ENCODE results near the gene EDEM2.
"Not testable (repeated sequence)": the region's sequence is repeated elsewhere in the genome, so short reads cannot be mapped to it uniquely, and the experiment has no call there.

The EDEM2 gene

DNA sequence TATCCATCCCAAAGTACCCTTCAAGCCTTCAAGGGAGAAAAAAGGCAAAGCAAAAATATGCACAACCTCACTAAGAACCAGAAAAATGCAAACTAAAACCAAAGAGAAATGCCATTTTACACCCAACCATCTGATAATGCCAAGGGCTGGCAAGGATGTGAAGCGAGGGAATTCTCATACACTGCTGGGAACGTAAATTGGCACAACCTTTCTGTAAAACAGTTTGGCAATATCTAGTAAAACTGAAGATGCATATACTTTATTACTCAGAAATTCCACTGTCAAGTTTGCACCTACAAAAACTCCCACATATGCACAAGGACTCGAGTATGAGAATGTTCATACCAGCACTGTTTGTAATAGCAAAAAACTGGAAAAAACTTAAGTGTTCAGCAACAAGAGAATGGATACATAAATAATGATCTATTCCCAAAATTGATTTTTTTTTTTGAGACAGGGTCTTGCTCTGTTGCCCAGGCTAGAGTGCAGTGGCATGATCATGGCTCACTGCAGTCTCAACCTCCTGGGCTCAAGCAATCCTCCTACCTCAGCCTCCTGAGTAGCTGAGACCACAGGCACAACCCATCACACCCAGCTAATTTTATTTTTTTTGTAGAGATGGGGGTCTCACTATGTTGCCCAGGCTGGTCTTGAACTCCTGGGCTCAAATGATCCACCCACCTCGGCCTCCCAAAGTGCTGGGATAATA lies 21.7 kb upstream of the EDEM2 start:
- not testable (repeated sequence) for DNase-seq

DNA sequence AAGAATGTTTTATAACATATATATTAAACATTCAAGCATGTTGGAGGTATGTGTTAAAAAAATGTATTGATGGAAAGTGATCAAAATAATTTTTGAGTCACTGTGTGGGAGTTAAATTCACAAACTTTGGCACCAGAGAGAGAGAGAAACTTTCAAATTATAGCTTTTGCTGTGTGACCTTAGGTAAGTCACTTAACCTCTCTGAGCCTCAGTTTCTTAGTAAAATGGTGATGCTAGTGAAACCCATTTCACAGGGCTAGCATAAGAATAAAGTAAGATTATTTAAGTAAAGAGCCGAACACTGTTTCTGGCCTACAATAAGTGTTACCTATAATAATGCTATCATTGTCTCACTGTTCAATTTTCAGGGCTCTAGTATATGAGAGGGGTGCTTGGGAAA lies 20.7 kb upstream of the EDEM2 start:
- DNase-seq: no peak

DNA sequence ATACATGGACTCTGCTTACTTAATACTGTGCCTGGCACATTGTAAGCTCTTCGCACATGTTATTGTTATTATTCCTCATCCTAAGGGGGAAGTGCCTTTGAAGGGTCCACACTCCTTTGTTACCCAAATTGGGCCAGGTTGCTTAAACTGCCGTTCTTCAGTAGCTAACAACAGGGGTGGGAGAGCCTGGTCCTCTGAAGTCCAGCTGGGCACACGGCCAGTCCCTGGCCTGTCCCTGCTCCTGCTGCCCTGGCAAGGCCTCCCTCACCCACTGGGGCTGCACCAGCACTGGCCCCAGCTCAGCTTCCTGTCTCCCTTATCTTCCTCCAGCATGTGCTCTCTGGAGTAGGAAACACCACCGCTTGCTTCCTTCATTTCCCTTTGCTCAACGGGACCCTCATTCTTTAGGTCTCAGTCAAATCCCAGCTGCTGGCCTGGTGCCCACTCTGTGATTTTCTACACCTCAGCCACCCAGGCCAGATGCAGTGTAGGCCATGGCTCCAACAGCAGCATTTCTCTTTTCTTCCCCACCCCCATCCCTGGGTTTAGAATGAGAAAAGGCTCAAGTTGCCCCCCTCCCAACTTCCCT lies 19.2 kb upstream of the EDEM2 start:
- no peak for DNase-seq

DNA sequence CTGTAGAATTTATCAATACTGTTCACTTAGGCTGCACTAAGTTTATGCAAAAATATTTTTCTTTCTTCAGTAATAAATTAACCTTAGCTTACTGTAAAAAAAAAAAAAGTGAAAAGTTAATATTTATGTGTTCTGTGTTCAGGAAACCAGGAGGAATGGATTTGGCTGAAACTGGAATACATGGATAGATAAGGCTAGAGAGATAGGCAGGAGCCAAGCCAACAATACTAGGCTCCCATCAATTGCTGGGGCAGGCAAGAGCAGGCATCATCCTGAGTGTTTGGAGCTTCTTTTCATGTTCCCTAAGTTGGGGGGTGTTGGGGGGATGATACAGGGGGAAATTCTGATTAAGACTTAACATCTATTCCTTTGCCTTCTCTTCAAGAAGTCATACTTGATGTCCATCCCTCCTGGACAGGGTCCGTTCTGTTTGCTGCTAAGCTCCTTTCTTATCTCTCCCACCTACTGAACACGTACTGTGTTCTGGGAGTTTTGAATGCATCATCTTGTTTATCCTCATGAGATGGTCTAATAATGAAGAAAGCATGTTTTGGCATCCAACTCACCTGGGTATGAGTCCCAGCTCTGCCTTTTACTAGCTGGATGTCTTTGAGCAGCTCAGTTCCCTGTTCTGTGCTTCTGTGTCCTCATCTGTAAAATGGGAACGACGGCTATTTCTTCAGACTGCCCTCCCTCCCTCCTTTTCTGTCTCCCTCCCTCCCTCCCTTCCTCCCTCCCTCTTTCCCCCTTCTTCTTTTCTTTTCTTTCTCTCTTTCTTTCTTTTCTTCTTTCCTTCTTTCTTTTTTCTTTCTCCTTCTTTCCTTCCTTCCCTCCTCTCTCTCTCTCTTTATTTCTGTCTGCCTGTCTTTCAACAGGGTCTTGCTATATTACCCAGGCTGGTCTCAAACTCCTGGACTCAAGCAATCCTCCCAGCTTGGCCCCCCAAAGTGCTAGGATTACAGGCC lies 18.4 kb upstream of the EDEM2 start:
- DNase-seq: no peak

DNA sequence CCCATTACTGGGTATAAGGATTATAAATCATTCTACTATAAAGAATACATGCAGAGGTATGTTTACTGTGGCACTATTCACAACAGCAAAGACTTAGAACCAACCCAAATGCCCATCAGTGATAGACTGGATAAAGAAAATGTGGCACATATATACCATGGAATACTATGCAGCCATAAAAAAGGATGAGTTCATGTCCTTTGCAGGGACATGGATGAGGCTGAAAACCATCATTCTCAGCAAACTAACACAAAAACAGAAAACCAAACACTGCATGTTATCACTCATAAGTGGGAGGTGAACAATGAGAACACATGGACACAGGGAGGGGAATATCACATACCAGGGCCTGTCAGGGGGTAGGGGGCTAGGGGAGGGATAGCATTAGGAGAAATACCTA lies 17.4 kb upstream of the EDEM2 start:
- DNase-seq: not testable (repeated sequence)

DNA sequence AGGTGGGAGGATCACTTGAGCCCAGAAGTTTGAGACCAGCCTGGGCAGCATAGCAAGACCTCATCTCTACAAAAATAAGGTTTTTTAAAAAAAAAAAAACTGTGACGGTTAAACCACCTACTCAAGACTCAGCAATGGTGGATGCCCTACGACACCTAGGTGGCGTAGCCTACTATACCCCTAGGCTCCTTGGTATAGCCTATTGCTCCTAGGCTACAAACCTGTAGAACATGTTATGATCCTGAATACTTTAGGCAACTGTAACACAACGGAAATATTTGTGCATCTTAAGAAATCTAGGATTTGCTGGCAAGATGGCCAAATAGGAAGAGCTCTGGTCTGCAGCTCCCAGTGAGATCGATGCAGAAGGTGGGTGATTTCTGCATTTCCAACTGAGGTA lies 13.2 kb upstream of the EDEM2 start:
- DNase-seq: not testable (repeated sequence)

DNA sequence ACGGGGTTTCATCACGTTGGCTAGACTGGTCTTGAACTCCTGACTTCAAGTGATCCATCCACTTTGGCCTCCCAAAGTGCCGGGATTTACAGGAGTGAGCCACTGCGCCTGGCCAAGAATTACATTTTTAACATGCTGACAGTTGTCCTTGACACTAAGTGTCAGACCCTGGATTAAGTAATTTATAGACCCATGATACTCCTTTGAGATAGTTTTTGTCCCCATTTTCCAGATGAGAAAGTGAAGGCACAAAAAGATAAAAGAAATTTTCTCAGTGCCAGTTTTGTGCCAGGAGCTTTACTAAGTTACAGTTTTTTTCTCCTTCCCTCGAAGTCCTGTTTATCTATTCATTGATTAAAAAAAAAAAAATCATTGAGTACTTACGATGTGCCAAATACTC lies 9.8 kb upstream of the EDEM2 start:
- no peak for DNase-seq

DNA sequence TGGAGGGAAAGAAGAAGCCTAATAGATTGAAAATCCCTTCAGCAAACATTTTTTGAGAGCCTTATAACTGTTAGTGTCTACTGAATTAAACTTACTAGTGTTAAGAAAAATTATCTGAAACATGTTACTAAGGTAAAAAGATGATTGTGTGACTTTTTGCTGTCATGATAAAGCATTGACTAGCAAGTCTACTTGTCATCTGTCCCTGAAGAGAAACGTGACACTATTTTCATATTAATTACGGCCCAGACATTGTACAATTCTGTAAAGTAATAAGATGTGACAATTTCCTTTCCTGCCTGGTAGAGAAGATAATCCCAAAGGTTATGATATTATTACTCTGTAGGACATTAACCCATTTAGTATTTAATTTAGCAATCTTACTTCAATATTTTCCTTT lies 8.8 kb upstream of the EDEM2 start:
- no peak for DNase-seq

DNA sequence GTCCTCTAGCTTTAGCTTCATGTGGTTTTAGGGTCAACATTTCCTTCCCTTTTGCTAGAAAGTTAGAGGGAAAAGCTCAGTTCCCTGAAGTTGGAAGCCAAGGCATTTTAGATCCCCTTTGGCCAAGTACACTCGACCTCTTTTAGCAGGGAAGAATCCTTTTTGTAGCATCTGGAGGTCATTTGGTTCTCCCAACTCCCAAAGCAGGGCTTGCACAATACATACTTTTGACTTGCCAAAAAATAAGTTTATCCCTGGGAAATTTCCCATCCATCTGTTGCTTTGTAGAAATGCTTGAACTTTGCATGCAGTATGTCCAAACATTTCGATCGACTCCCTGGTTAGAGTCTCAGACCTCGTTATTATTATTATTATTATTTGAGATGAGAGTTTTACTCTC lies 4.6 kb upstream of the EDEM2 start:
- no peak for DNase-seq

DNA sequence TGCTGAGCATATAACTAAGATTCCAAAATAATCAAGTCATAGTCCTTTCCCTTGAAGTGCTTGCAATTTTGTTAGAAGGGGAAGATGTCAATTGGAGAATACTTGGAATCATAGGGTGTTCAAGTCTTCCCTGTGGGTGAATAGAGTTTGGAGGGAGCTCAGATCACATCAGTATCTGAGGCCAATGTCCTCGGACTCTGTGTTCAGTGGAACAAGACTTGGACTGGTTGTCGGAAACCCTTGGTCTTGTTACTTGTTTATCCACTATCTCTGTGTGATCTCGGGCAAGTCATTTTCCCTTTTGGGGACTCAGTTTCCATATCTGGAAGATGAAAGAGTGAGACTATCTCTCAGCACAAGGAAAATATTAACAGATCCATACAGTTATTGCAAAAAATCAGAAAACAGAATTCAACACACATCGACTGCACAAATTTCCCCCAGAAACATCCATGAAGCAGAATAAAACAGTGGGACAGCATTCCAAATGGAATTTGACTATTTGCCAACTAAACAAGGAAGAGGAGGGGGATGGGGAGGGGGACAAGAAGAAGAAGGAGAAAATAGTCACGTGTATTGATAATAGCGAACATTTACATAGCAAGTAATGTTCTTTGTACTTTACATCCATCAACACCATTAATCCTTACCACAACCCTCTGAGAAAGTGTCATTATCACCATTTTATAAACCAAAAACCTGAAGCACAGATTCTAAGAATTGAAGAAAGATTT lies 3.9 kb upstream of the EDEM2 start:
- no peak for DNase-seq

DNA sequence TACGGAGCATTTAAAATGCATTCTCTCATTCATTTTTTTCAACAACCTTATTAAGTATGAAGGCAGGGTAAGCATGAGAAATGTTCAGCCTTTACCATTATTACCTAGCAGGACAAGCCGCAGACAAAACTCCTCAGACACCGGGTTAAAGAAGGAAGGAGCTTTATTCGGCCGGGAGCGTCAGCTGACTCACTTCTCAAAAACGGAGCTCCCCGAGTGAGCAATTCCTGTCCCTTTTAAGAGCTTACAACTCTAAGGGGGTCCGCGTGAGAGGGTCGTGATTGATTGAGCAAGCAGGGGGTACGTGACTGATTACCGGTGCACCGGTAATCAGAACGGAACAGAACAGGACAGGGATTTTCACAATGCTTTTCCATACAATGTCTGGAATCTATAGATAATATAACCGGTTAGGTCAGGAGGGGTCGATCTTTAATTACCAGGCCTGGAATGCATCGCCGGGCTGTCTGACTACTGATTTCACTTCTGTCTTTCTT lies 487 bp upstream of the EDEM2 start:
- not testable (repeated sequence) for DNase-seq

DNA sequence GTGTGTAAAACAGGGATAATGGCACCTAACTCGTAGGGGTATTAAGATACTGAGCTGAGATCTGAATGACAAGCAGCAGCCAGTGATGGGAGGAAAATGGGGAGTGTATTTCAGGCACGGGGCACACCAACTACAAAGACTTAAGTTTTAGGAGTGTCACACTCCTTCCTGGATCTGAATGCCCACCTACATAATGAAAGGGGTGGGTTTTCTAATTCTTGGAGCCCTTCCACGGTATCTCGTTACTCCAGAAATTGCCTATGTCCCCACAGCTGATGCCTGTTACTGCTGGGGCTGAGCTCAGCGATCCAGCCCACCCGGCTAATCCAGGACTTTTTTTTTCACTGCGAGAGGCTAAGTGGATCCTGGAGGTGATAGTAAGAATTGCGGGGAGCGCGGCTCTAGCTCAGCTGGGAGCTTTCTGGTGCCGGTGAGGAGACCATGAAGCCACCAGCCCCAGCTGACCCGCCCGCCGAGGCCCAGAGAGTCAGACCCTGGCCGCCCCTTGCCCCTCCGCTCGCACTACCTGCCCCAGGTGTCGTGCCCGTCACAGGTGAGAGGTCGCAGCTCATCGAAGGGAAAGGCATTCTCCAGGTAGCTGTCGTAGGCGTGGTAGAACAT lies 727 bp downstream of the EDEM2 start:
- peak in 2 of 3 experiments; percentile 72 to 73 for DNase-seq

DNA sequence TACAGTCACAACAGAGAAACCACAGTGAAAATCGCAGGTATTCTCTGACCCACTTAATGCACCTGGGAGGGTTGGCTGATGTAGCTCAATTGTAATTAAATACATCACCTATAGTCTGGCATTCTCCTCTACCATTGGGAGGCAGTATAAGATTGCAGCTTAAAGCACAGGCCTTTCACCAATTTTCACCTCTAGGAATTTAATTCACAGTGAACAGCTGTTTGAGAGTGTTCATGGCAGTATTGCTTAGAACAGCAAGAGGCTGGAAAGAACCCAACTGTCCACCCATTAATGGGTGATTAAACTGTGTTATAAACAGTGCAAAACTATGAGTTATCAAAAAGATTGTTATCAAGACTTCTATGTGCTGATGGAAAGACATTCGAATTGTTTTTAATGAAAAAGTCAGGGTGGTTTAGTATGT lies 2.0 kb downstream of the EDEM2 start:
- peak; percentile 7 to 73 (median 61) for DNase-seq

DNA sequence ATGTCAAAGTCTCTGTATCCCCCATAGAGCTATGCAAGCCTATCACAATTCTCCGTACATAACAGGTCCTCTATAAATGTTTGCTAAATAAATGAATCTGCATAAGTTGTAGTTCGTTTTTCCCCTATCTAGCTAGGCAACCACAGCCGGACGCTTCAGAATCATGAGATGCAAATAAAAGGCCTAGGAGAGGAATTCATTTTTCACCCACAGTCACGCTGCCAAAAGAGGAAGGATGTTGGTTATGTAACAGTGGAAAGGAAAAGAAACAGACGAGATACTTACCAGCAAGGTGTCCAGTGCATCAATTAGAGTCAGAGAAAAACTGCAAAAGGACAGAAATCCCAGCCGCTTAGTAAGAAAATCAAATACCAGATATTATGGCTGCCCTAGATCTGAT lies 2.4 kb downstream of the EDEM2 start:
- DNase-seq: no peak

DNA sequence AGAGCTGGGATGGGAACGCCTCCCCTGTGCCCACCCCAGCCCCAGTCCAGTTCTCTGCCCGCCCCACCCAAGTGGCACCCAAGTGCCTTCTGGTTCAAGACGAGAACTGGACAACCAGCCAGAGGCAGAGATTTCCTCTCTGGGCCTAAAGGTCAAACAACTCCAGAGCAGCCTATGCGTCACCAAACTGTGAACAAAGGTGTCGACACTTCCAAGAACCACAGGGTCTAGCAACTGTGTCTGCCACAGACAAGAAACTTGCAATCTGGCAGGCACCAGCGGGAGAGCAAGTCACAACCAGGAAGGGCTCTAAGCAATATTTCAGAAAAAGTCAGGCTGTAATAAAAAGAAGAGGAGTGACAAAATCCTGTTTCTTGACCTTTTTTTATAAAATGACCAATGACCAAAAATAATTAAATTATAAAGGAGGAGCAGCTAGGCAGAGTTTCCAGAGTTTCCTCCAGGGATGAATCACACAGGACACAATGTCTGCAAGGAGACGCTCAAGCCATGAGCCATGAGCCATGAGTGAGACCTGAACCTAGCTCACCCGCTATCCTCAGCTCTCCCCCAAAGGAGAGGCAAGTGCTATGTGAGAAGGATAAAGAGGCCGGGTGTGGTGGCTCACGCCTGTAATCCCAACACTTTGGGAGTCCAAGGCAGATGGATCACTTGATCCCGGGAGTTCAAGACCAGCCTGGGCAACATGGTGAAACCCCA lies 11.1 kb downstream of the EDEM2 start:
- no peak for DNase-seq

DNA sequence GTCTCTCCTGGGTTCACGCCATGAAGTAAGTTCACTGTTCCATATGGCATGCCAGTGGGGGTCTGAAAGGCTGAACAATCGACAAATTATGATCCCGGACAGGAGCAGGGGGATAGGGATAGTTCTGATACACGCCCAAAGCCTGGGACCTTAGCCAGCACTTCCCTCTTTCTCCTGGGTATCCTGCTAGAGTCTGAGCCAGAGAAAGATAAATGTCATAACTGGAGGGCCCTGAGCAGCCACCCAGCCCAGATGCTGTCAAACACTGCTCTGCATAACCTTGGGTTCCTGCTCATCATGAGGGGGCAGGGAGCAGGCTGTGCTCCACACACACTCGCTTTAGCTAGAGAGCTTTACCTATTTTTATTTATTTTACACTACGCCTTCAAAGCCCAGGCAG lies 12.3 kb downstream of the EDEM2 start:
- no peak for DNase-seq

DNA sequence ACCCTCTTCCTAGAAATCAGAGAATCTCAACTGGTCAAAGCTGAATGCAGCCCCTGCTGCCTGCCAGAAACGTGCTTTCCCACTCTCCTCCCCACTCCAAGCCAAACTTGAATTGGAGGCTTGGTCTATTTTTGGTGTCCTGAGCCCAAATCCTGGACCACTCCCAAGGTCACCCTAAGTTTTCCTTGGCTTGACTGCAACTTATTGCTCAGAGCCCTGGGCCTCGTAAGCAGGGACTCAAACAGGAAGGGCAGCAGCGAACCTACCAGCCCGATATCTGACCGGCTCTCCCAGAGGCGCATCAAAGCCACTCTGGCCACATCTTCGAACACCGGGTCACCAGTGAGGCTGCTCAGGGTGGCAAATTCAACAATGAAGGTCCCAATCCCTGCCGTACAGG lies 12.7 kb downstream of the EDEM2 start:
- no peak for DNase-seq

DNA sequence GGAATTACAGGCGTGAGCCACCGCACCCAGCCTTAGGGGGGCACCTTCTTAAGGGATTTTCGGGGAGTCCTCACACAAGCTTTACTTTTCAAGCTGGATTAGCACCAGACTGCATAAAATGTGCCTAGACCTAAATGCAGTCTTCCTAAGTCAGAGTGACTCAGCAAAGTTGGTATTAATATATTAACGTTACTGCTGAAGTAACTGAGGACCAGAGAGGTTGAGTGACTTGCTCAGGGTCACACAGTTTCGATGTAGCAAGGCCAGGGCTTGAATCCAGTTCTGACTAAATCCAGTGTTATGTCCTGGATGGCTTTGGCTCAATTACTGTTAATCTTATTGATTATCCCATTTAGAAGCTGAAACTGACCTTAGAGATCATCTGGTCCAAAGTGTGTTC lies 13.4 kb downstream of the EDEM2 start:
- no peak for DNase-seq

DNA sequence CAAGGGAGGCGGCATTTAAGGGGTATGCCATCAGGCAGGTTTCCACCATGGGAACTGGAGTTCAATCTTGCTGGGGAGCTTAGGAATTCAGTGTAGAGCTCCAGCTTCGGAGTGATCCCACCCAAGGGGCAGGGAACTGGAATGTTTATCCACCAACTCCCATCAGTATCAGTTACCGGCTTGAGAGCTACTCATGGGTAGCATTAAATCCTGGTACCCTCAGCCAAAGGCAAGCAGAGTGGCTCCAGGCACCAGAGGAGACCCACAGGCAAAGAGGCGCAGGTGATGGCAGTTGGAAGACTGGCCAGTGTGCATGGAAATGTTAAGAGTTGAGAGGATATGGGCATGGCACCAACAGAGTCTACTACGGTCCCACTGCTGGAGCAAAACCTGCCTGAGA lies 14.1 kb downstream of the EDEM2 start:
- no peak for DNase-seq

DNA sequence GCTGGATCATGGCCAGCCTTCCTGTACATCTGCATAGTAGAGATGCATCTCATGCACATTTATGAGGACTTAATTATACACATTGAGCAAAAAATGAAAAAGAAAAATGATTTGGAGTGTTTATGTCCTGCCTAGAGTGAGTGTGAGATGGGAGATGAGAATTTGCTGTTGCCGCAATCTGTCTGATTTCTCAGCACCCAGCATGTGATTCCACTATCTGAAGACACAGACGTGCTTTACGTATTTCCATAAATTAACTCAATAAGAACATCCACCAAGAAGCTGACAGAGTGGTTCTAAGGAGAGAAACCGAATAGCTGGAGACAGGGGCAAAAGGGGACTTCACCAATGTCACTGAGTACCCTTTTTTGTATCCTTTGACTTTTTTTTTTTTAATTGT lies 15.2 kb downstream of the EDEM2 start:
- DNase-seq: no peak

DNA sequence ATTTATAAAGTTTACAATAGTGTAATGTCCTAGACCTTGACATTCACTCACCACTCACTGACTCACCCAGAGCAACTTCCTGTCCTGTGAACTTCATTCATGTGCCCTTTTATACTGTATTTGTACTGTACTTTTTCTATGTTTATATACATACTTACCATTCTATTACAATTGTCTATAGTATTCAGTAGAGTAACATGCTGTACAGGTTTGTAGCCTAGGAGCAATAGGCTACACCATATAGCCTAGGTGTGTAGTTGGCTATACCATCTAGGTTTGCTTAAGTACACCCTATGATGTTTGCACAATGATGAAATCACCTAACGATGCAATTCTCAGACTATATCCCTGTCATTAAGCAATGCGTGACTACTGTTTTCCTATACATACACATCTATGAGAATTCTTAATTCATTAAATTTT lies 17.5 kb downstream of the EDEM2 start:
- peak in 1 of 3 experiments; percentile 29 for DNase-seq

DNA sequence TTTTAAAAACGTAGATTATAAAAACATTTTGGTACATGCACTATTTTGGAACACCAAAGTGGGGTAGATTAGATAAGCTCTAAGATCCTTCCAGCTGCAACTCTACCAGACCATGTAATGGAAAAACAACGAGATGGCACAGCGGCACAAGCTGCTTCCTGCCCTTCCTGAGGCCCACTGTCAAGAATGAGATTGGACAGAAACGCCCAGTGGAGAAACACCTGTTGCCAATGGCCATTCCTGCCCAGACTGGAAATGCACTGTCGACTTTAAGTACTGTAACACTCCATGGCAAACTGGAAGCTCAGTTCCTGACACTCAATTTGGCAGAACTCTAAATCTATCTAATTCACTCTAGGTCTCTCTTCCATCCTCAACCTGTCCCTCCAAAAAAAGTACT lies 21.4 kb downstream of the EDEM2 start:
- no peak for DNase-seq
